Natural killer cell (primary cell): Measurements from ENCODE around the gene EPHA4. TPM values are rescaled to one million over a fixed set of nuclear protein-coding genes. Genes with fewer than 3 reads are reported as not detected.

ENCODE experiments used
- ATAC-seq, 3 donors: fragments of 150-1000 bp in 2 of 3; fragments of 200-7000 bp in 1 of 3; cut with Tn5 transposase; 1 replicate in 1 of 3; 2 replicates in 2 of 3; pipeline ENCODE4 v1.10.0; 2021; ENCODE audit warnings: mild to moderate bottlenecking in 2 of 3, moderate library complexity in 2 of 3
- DNase-seq, 2 donors: peaks; one replicate each; pipeline versions ENCODE4 v3.0.0 to v3.0.0-alpha.2; 2013 to 2021; ENCODE audit warnings: mixed read lengths in 1 of 2
- H3K27ac ChIP-seq: one replicate; pipeline ENCODE4 v1.5.1; 2013; ENCODE audit warnings: mild to moderate bottlenecking, low read length
- H3K27me3 ChIP-seq: one replicate; pipeline ENCODE4 v1.6.1; 2013; ENCODE audit warnings: low read length; ENCODE audit not compliant: control insufficient read depth, insufficient read depth
- H3K36me3 ChIP-seq: one replicate; pipeline ENCODE4 v1.6.1; 2013; ENCODE audit warnings: low read length; ENCODE audit not compliant: control insufficient read depth, insufficient read depth
- H3K4me1 ChIP-seq: one replicate; pipeline ENCODE4 v1.6.1; 2013; ENCODE audit warnings: low read length; ENCODE audit not compliant: control insufficient read depth, insufficient read depth
- H3K4me3 ChIP-seq: one replicate; pipeline ENCODE4 v1.5.1; 2013; ENCODE audit warnings: low read length
- H3K9me3 ChIP-seq: one replicate; pipeline ENCODE4 v1.6.1; 2013; ENCODE audit warnings: low read length; ENCODE audit not compliant: control insufficient read depth, insufficient read depth
- H3K27ac Mint-ChIP-seq, 2 donors: one replicate each; pipeline ENCODE4 v1.8.0; 2022; ENCODE audit warnings: mild to moderate bottlenecking in 2 of 2, mixed read lengths in 2 of 2, moderate library complexity in 1 of 2
- H3K27me3 Mint-ChIP-seq, 2 donors: one replicate each; pipeline ENCODE4 v1.8.0; 2022; ENCODE audit warnings: low read depth in 2 of 2, mixed read lengths in 2 of 2
- H3K36me3 Mint-ChIP-seq: one replicate; pipeline ENCODE4 v1.8.0; 2022; ENCODE audit warnings: mixed read lengths
- H3K4me1 Mint-ChIP-seq, 2 donors: one replicate each; pipeline ENCODE4 v1.8.0; 2022; ENCODE audit warnings: mixed read lengths in 2 of 2
- H3K4me3 Mint-ChIP-seq: one replicate; pipeline ENCODE4 v1.8.0; 2022; ENCODE audit warnings: mild to moderate bottlenecking, moderate library complexity, mixed read lengths
- H3K9me3 Mint-ChIP-seq, 2 donors: one replicate each; pipeline ENCODE4 v1.8.0; 2022; ENCODE audit warnings: mixed read lengths in 2 of 2
- WGBS: methylation state at CpG from one replicate; pipeline ENCODE4 v1.1.7; 2013; ENCODE audit warnings: missing lambda C conversion rate; ENCODE audit not compliant: insufficient coverage; 5-methylcytosine and 5-hydroxymethylcytosine counted together
- intact Hi-C: fragments of 100-400 bp; cut with micrococcal nuclease; formaldehyde crosslinking; loops from one replicate; pipeline ENCODE4 v1.14.2; 2022
- total RNA-seq, 4 donors: library from RNA; stranded (reverse); fragments of 120-200 nt in 1 of 4; gene quantifications; one replicate each; pipeline versions ENCODE4 v1.2.3 to v1.2.4, GENCODE V29; 2013 to 2022
- TF ChIP-seq, protein P1 (sequence below): fragments of 200-600 bp; IDR thresholded peaks from one replicate; pipeline ENCODE4 v1.8.0; 2022; ENCODE audit warnings: antibody characterized with exemption

EPHA4 gene
- total RNA-seq, 3 donors from 2014 or later (not counting 1 experiment from before 2014, with no cell fraction given): 27.2 to 48.6 (median 44.7) TPM

DNA sequence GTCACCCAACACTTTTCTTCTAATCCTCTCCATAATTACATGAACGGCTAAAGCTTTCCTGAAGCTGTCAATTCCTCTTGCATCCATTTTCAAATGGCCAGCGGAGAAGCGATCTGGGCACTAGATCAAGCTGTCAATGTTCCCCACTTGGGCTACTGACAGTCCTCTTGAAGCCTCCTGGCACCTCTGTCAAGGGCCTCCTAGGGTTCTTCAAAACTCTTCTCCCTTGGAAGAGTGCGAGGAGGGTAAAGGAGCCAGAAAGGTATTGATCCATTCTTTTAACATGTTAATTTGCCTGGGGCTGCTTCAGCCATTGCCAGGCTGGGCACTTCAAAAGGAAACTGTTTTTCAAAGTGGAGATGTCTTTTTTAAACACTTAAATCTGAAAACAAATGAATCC lies 19.8 kb downstream of the EPHA4 start:
- peaks cover 14% of the 10 kb centered on the region for H3K4me1 ChIP-seq
- no peak overlapping the region for H3K27ac ChIP-seq
- Mint-ChIP-seq H3K36me3 (peaks cover 3% of the 10 kb centered on the region), H3K27me3 (no peaks in the 10 kb centered on the region), H3K9me3 (no peaks in the 10 kb centered on the region), H3K27ac (peak overlapping the region in 1 of 2 donors; percentile 52), H3K4me1 (peaks cover 23 to 36% of the 10 kb centered on the region in 2 donors), H3K4me3 (no peak overlapping the region)
- no peaks in the 10 kb centered on the region for H3K36me3 ChIP-seq
- no peaks in the 10 kb centered on the region for H3K27me3 ChIP-seq
- DNase-seq (no peak), ATAC-seq (no peak)
- intact Hi-C loops: no loop called here
- 98% methylated on average over 4 of the region's 4 CpGs for WGBS
- H3K4me3 ChIP-seq: no peak overlapping the region
- no peaks in the 10 kb centered on the region for H3K9me3 ChIP-seq
- TF ChIP-seq, protein P1, sequence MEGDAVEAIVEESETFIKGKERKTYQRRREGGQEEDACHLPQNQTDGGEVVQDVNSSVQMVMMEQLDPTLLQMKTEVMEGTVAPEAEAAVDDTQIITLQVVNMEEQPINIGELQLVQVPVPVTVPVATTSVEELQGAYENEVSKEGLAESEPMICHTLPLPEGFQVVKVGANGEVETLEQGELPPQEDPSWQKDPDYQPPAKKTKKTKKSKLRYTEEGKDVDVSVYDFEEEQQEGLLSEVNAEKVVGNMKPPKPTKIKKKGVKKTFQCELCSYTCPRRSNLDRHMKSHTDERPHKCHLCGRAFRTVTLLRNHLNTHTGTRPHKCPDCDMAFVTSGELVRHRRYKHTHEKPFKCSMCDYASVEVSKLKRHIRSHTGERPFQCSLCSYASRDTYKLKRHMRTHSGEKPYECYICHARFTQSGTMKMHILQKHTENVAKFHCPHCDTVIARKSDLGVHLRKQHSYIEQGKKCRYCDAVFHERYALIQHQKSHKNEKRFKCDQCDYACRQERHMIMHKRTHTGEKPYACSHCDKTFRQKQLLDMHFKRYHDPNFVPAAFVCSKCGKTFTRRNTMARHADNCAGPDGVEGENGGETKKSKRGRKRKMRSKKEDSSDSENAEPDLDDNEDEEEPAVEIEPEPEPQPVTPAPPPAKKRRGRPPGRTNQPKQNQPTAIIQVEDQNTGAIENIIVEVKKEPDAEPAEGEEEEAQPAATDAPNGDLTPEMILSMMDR: no peak

DNA sequence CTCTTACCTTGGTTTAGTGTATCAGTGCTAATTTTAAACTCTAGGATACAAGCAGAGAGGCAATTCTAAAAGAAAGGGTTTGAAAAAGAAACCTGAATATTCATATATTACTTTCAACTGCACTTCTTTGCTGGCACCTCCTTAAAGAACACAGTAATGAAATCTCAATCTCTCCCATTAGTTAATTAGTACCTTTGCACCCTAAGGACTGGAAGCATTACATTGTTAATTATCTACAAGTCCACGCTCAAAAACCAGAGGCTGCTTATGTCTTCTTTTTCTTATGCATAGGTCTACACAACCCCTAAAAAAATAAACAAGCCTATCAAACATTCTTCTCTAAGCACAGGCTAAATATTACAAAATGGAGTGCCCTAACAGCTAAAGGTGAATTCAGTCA lies 20.2 kb downstream of the EPHA4 start:
- no peaks in the 10 kb centered on the region for H3K27me3 Mint-ChIP-seq
- intact Hi-C loops: no loop called here
- peaks cover 23 to 40% of the 10 kb centered on the region in 2 donors for H3K4me1 Mint-ChIP-seq
- no peaks in the 10 kb centered on the region for H3K27me3 ChIP-seq
- DNase-seq: no peak
- no peak overlapping the region for H3K4me3 ChIP-seq
- peaks cover 14% of the 10 kb centered on the region for H3K4me1 ChIP-seq
- TF ChIP-seq, protein P1: no peak
- H3K36me3 ChIP-seq: no peaks in the 10 kb centered on the region
- H3K9me3 Mint-ChIP-seq: no peaks in the 10 kb centered on the region
- no peak overlapping the region for H3K27ac ChIP-seq
- WGBS: 87% methylated on average over 1 of the region's 1 CpG
- no peaks in the 10 kb centered on the region for H3K36me3 Mint-ChIP-seq
- peak overlapping the region in 1 of 2 donors; percentile 52 for H3K27ac Mint-ChIP-seq
- ATAC-seq: no peak
- no peak overlapping the region for H3K4me3 Mint-ChIP-seq
- no peaks in the 10 kb centered on the region for H3K9me3 ChIP-seq

DNA sequence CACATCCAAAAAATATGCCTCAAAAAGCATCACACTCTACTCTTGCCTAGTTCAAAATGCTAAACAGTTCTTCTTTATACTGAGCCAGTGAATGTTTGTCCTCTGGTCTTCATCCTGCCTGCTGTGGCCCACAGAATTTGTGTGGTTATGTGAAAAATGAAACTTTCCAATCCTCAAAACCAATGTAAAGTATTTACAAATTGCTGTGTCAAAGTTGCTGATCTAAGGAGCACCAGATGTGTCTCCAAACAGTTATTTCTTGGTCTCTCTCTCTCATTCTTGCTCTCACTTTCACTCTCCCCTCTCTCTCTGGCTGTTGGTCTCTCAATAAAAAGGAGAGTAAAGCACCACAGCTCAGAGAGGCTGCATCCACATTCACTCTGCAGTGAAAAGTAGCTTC lies 23.0 kb downstream of the EPHA4 start:
- Mint-ChIP-seq H3K9me3 (no peaks in the 10 kb centered on the region), H3K36me3 (no peaks in the 10 kb centered on the region), H3K27me3 (no peaks in the 10 kb centered on the region), H3K4me1 (peaks cover 27 to 43% of the 10 kb centered on the region in 2 donors), H3K27ac (peak overlapping the region; percentile 9 to 25), H3K4me3 (no peak overlapping the region)
- peaks cover 9% of the 10 kb centered on the region for H3K4me1 ChIP-seq
- H3K27ac ChIP-seq: no peak overlapping the region
- DNase-seq (no peak), ATAC-seq (peak in 2 of 3 donors; percentile 42 to 47)
- TF ChIP-seq, protein P1: no peak
- intact Hi-C loops: no loop called here
- H3K27me3 ChIP-seq: no peaks in the 10 kb centered on the region
- no peaks in the 10 kb centered on the region for H3K9me3 ChIP-seq
- H3K4me3 ChIP-seq: no peak overlapping the region
- H3K36me3 ChIP-seq: no peaks in the 10 kb centered on the region

DNA sequence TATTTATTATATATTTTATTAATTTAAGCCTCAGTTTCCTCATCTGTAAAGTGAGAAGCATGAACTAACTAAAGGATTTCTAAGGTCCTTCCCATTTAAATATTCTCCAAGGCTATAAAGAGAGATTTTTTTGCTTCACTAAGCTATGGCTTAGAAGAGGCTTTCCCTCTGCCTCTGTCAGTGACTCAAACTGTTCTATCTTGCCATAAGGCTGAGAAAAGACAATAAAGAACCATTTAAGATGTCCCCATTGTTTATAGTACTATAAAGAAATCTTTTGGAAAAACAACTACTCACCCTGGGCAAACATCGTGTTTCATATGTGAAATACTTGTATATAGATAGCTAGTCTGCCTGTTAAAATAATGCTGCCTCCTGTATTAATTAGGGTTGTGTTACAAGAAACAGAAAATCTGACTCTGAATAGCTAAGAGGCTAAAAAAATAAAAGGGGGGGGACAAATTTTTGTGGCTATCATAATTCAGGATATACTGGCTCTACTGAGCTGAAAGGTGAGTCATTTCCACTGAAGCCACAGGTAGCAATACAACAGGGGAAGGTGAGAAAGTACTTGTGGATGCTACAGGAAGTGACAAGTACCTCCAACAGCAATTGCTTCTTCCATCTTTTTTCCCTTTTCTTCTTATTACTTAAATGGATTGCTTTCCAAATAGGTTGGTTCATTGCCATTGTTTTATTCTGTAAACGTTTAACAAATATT lies 25.4 kb downstream of the EPHA4 start:
- Mint-ChIP-seq H3K27ac (peak overlapping the region in 1 of 2 donors; percentile 24), H3K9me3 (no peaks in the 10 kb centered on the region), H3K4me3 (no peak overlapping the region), H3K36me3 (no peaks in the 10 kb centered on the region), H3K4me1 (peaks cover 27 to 37% of the 10 kb centered on the region in 2 donors), H3K27me3 (no peaks in the 10 kb centered on the region)
- Histone ChIP-seq H3K36me3 (peaks cover 3% of the 10 kb centered on the region), H3K4me1 (peaks cover 9% of the 10 kb centered on the region), H3K27me3 (no peaks in the 10 kb centered on the region), H3K27ac (no peak overlapping the region), H3K4me3 (no peak overlapping the region), H3K9me3 (no peaks in the 10 kb centered on the region)
- TF ChIP-seq, protein P1: no peak
- no CpG with 5 or more reads among the region's 2 CpGs for WGBS
- DNase-seq (peak in 1 of 2 donors; percentile 40), ATAC-seq (peak in 2 of 3 donors; percentile 48 to 73)
- intact Hi-C loops: no loop called here
